ENCODE measurements around the gene TAS2R42. TPM values are rescaled to one million over a fixed set of nuclear protein-coding genes. Genes with fewer than 3 reads are reported as not detected.

TAS2R42 gene
- total RNA-seq, 1 donor from 2014 or later: not detected

DNA sequence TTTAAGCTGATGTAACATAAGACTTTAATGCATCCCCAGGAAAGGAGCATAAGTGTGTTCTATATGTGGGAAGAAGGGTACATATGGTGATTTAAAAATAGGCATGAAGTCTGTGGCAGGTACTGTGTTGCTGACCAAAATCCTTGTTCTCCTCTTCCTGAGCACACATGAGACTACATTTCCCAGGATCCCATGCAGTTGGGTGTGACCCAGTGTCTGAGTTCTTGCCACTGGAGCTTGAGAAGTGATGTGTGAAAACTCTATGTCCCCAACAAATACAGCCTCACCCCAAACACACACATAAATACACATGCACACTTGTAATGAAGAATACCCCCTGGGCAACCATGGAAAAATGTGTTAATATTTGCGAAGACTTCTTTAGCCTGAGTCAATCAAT lies 24.2 kb downstream of the TAS2R42 start:
- Histone ChIP-seq H3K27ac (replicated peaks) (no peak overlapping the region), H3K36me3 (peaks cover 4% of the 10 kb centered on the region), H3K9me3 (replicated peaks) (no peaks in the 10 kb centered on the region), H3K4me3 (no peak overlapping the region), H3K27me3 (ENCODE audit: low read depth) (no peaks in the 10 kb centered on the region), H3K4me1 (peaks cover 20% of the 10 kb centered on the region)
- TF ChIP-seq, protein P1, sequence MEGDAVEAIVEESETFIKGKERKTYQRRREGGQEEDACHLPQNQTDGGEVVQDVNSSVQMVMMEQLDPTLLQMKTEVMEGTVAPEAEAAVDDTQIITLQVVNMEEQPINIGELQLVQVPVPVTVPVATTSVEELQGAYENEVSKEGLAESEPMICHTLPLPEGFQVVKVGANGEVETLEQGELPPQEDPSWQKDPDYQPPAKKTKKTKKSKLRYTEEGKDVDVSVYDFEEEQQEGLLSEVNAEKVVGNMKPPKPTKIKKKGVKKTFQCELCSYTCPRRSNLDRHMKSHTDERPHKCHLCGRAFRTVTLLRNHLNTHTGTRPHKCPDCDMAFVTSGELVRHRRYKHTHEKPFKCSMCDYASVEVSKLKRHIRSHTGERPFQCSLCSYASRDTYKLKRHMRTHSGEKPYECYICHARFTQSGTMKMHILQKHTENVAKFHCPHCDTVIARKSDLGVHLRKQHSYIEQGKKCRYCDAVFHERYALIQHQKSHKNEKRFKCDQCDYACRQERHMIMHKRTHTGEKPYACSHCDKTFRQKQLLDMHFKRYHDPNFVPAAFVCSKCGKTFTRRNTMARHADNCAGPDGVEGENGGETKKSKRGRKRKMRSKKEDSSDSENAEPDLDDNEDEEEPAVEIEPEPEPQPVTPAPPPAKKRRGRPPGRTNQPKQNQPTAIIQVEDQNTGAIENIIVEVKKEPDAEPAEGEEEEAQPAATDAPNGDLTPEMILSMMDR (IDR thresholded peaks at IDR 0.05; ENCODE audit: borderline replicate concordance): no peak
- DNase-seq: no peak
- intact Hi-C loops (cut with micrococcal nuclease): no loop called here

DNA sequence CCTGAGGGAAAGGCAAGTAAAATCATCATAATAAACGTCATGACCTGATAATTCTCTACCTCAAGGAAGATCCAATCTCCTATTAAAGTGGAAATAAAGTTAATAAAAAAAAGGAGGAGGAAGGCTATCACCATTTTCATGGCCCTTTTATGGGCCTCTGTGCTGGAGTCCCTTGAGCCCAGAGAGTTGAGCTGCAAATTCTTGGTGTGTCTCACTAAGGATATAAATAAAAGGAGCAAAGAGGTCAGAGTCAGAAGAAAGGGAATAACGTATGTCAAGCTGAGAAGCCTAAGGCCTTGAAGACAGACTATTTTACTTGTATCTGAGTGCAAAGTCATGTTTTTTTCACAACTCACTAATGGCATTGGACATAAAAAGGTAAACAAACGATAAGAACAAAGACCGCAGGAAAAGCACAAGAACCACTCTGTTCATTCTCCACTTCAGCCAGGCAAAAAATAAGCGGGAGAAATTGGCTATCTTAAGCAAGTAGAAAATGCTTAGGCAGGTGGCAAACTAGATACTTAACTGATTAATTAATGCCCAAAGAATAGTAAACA lies 27.8 kb downstream of the TAS2R42 start:
- intact Hi-C loops (cut with micrococcal nuclease): no loop called here
- Histone ChIP-seq H3K4me1 (peaks cover 20% of the 10 kb centered on the region), H3K27me3 (ENCODE audit: low read depth) (no peaks in the 10 kb centered on the region), H3K9me3 (replicated peaks) (peaks cover 21% of the 10 kb centered on the region), H3K27ac (replicated peaks) (no peak overlapping the region), H3K36me3 (no peaks in the 10 kb centered on the region), H3K4me3 (no peak overlapping the region)
- no peak for DNase-seq
- TF ChIP-seq, protein P1 (IDR thresholded peaks at IDR 0.05; ENCODE audit: borderline replicate concordance): no peak

DNA sequence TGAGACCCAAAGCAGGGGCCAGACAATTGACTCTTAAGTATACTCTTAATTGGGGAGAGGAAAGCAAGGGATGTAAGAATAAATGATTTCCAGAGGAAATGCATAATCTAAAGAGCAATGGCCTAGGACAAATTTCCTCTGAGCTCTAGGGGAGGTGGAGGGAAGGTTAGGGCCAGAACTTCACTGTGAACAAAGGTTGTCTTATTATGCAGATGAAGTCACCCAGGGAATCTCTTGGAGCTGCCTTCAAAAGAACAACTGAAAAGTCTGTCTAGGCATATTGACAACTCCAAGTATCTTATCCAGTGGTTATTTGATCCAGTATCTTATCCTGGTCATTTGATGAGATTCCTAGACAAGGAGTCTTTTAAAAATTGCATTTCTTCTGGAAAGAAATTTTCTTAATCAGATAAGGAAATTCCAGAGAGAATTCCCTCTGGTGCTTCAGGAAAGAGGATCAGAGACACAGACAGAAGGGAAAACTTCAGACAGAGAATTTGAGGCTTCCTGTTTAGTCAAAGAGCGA lies 32.3 kb downstream of the TAS2R42 start:
- TF ChIP-seq, protein P1 (IDR thresholded peaks at IDR 0.05; ENCODE audit: borderline replicate concordance): no peak
- H3K27me3 ChIP-seq (ENCODE audit: low read depth): no peaks in the 10 kb centered on the region
- DNase-seq: no peak
- peaks cover 21% of the 10 kb centered on the region for H3K9me3 ChIP-seq (replicated peaks)
- H3K27ac ChIP-seq (replicated peaks): no peak overlapping the region
- H3K4me3 ChIP-seq: no peak overlapping the region
- intact Hi-C loops (cut with micrococcal nuclease): no loop called here
- no peaks in the 10 kb centered on the region for H3K36me3 ChIP-seq
- peaks cover 23% of the 10 kb centered on the region for H3K4me1 ChIP-seq

DNA sequence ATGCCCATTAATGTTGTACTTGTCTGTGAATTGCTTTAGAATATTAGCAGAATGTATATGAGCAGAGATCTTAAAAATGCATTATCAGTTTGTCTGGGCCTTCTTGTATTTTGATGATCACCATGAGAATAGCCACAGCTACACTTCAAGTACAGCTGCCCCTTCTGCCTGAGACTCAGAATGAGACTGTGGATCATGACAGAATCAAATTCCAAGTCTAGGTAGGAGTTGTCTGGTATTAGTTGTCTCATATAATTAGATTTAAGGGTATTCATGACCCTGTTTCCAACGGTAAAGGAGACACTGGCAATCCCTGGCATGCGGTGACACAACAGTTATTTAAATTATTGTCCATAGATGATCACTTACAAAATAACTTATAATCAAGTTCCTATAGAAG lies 34.0 kb downstream of the TAS2R42 start:
- H3K27me3 ChIP-seq (ENCODE audit: low read depth): no peaks in the 10 kb centered on the region
- no peaks in the 10 kb centered on the region for H3K36me3 ChIP-seq
- peaks cover 21% of the 10 kb centered on the region for H3K9me3 ChIP-seq (replicated peaks)
- DNase-seq: no peak
- H3K27ac ChIP-seq (replicated peaks): no peak overlapping the region
- TF ChIP-seq, protein P1 (IDR thresholded peaks at IDR 0.05; ENCODE audit: borderline replicate concordance): no peak
- H3K4me3 ChIP-seq: no peak overlapping the region
- H3K4me1 ChIP-seq: peaks cover 6% of the 10 kb centered on the region
- intact Hi-C loops (cut with micrococcal nuclease): no loop called here

DNA sequence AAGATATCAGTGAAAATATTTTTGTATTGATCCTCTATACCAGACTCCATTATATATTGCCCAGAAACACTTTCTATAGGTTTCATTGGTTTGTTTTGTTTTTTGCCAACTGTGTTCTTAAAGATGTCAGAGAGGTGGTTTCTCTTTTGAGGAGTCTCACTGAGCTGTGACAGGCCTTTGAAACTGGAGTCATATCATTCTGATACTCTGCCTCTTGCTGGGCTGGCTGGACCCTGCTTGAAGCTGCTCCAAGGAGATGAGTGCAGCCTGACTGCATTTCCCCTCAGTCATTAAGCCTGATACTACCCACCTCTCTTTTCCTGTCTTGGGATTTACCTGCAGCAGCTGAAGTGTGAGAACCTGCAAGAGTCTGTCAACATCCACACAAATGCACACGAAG lies 35.9 kb downstream of the TAS2R42 start:
- no peak for DNase-seq
- Histone ChIP-seq H3K36me3 (no peaks in the 10 kb centered on the region), H3K4me3 (no peak overlapping the region), H3K27me3 (ENCODE audit: low read depth) (no peaks in the 10 kb centered on the region), H3K9me3 (replicated peaks) (peaks cover 14% of the 10 kb centered on the region), H3K27ac (replicated peaks) (no peak overlapping the region), H3K4me1 (peaks cover 4% of the 10 kb centered on the region)
- intact Hi-C loops (cut with micrococcal nuclease): no loop called here
- TF ChIP-seq, protein P1 (IDR thresholded peaks at IDR 0.05; ENCODE audit: borderline replicate concordance): no peak

Data from left ventricle myocardium inferior (tissue), 1 donor.